HG03565 (cell line): ENCODE data around the gene YBX1.
"Not testable (repeated sequence)": the region's sequence is repeated elsewhere in the genome, so short reads cannot be mapped to it uniquely, and the experiment has no call there.

ENCODE experiments used
- ATAC-seq: cut with Tn5 transposase; IDR thresholded peaks from one replicate; pipeline ENCODE4 v1.9.1; 2021; ENCODE audit warnings: mild to moderate bottlenecking, moderate library complexity; ENCODE audit not compliant: unreplicated experiment

Gene YBX1

GRCh38 chr1:42681741-42682483 is at the start of gene YBX1:
TSS of gene YBX1 (plus strand) at chr1:42682418. CDS start at chr1:42682566, 148 bp downstream.
- peak; percentile 79 for ATAC-seq

- ATAC-seq, result no peak
Observed at GRCh38 chr1:42639116-42639515, 43.1 kb upstream of the YBX1 start.

GRCh38 chr1:42646056-42646455 is 36.2 kb upstream of the YBX1 start:
- ATAC-seq, result no peak

GRCh38 chr1:42657201-42657600 is 25.0 kb upstream of the YBX1 start:
- no peak for ATAC-seq

- peak; percentile 82 for ATAC-seq
Observed at GRCh38 chr1:42657981-42658876, 24.0 kb upstream of the YBX1 start, which contains the start of gene PPIH. TSS of gene PPIH (plus strand) at chr1:42658423. CDS start at chr1:42658447, 24 bp downstream.

GRCh38 chr1:42658877-42659337 is 23.3 kb upstream of the YBX1 start:
- no peak for ATAC-seq

GRCh38 chr1:42660907-42661500 is 21.2 kb upstream of the YBX1 start:
- no peak for ATAC-seq

GRCh38 chr1:42669936-42670335 is 12.3 kb upstream of the YBX1 start:
- ATAC-seq, result no peak

GRCh38 chr1:42670425-42670824 is 11.8 kb upstream of the YBX1 start:
- no peak for ATAC-seq

- ATAC-seq, result no peak
Observed at GRCh38 chr1:42674214-42674613, 8.0 kb upstream of the YBX1 start.

GRCh38 chr1:42674682-42675081 is 7.5 kb upstream of the YBX1 start:
- no peak for ATAC-seq

GRCh38 chr1:42675467-42675866 is 6.8 kb upstream of the YBX1 start:
- ATAC-seq, result no peak

- no peak for ATAC-seq
Observed at GRCh38 chr1:42676534-42677087, 5.6 kb upstream of the YBX1 start.

- ATAC-seq, result no peak
Observed at GRCh38 chr1:42679364-42679983, 2.7 kb upstream of the YBX1 start.

- no peak for ATAC-seq
Observed at GRCh38 chr1:42680055-42680454, 2.2 kb upstream of the YBX1 start.

GRCh38 chr1:42680921-42681683 is 1.1 kb upstream of the YBX1 start:
- no peak for ATAC-seq

GRCh38 chr1:42682484-42682738 is 193 bp downstream of the YBX1 start:
- ATAC-seq, result not testable (repeated sequence)

GRCh38 chr1:42682739-42683531 is 717 bp downstream of the YBX1 start:
- ATAC-seq, result peak; percentile 34

GRCh38 chr1:42684139-42684538 is 1.9 kb downstream of the YBX1 start:
- no peak for ATAC-seq
